Measurements from ENCODE around the gene LPP.

DNA sequence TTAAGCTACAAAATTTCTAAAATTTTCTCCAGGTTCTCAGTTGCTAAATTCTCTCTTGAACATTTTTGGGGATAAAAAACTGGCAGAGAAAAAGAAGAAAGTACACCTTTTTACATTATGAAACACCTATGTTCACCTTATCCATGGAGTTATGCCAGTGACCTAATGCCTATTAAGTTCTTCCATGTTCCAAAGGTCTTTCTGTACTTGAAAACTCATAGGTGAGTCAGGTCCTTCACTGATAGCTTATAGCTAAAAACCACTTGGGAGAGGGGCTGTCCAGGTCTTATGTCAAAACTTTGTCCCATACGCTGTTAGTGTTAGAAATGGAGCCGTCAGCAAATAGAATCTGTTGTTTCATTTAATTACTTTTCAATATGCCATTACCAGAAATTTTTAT, 530.3 kb downstream of the LPP start:
- TF ChIP-seq, protein P1, sequence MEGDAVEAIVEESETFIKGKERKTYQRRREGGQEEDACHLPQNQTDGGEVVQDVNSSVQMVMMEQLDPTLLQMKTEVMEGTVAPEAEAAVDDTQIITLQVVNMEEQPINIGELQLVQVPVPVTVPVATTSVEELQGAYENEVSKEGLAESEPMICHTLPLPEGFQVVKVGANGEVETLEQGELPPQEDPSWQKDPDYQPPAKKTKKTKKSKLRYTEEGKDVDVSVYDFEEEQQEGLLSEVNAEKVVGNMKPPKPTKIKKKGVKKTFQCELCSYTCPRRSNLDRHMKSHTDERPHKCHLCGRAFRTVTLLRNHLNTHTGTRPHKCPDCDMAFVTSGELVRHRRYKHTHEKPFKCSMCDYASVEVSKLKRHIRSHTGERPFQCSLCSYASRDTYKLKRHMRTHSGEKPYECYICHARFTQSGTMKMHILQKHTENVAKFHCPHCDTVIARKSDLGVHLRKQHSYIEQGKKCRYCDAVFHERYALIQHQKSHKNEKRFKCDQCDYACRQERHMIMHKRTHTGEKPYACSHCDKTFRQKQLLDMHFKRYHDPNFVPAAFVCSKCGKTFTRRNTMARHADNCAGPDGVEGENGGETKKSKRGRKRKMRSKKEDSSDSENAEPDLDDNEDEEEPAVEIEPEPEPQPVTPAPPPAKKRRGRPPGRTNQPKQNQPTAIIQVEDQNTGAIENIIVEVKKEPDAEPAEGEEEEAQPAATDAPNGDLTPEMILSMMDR (IDR thresholded peaks at IDR 0.05): no peak
- no peak for TF ChIP-seq POLR2A (IDR thresholded peaks at IDR 0.05)

All from Peyer's patch (tissue), 4 donors.